HepG2 (cell line): ENCODE measurements around the gene TARM1. TPM values are rescaled to one million over a fixed set of nuclear protein-coding genes. Genes with fewer than 3 reads are reported as not detected.

ENCODE experiments used
- CSRNP2 ChIP-seq: sonication (generic); formaldehyde crosslinking; conservative IDR thresholded peaks from 2 replicates; pipeline ENCODE4 v1.8.0; 2022; ENCODE audit warnings: low read depth, missing genetic modification reagents
- FOXO4 ChIP-seq: sonication (generic); formaldehyde crosslinking; conservative IDR thresholded peaks from 2 replicates; pipeline ENCODE4 v1.8.1; 2023; ENCODE audit warnings: missing genetic modification reagents
- KDM2A ChIP-seq: sonication (generic); formaldehyde crosslinking; IDR thresholded peaks from 2 replicates; pipeline ENCODE4 v1.4.0; 2020; ENCODE audit warnings: low read depth, missing genetic modification reagents, borderline replicate concordance
- MED13 ChIP-seq: sonication (generic); formaldehyde crosslinking; IDR thresholded peaks from 2 replicates; pipeline ENCODE4 v1.5.0; 2020; ENCODE audit warnings: missing genetic modification reagents
- MEF2D ChIP-seq: sonication (generic); formaldehyde crosslinking; IDR thresholded peaks from 2 replicates; pipeline ENCODE4 v1.5.1; 2020; ENCODE audit warnings: mild to moderate bottlenecking, missing genetic modification reagents
- SIN3B ChIP-seq: fragments of 150-350 bp; IDR thresholded peaks from 2 replicates; pipeline ENCODE4 v1.6.1; 2014; ENCODE audit warnings: low read length
- ZKSCAN1 ChIP-seq: fragments of 150-350 bp; IDR thresholded peaks from 2 replicates; pipeline ENCODE4 v1.6.1; 2014; ENCODE audit warnings: low read length
- ZNF552 ChIP-seq: sonication (generic); formaldehyde crosslinking; IDR thresholded peaks from 2 replicates; pipeline ENCODE4 v1.9.0; 2022; ENCODE audit warnings: missing genetic modification reagents, mild to moderate bottlenecking, borderline replicate concordance
- ZNF556 ChIP-seq: sonication (generic); formaldehyde crosslinking; IDR thresholded peaks from 2 replicates; pipeline ENCODE4 v1.4.0; 2020; ENCODE audit warnings: mild to moderate bottlenecking, missing genetic modification reagents, borderline replicate concordance
- ZNF704 ChIP-seq: sonication (generic); formaldehyde crosslinking; IDR thresholded peaks from 2 replicates; pipeline ENCODE4 v1.8.1; 2023; ENCODE audit warnings: mild to moderate bottlenecking, inconsistent platforms, moderate library complexity, missing genetic modification reagents, borderline replicate concordance
- ZNF75D ChIP-seq: sonication (generic); formaldehyde crosslinking; IDR thresholded peaks from 2 replicates; pipeline ENCODE4 v1.8.1; 2023; ENCODE audit warnings: missing genetic modification reagents, mild to moderate bottlenecking, borderline replicate concordance
- ZNF766 ChIP-seq: sonication (generic); formaldehyde crosslinking; IDR thresholded peaks from 2 replicates; pipeline ENCODE4 v1.5.0; 2020; ENCODE audit warnings: missing genetic modification reagents, borderline replicate concordance
- polyA plus RNA-seq, 8 experiments: library from polyadenylated mRNA; depleted of rRNA in 3 of 8; stranded (reverse) in 7 of 8; unstranded in 1 of 8; fragments of >200 nt; fragmentation: Illumina TruSeq in 4 of 8; extraction: Trizol in 4 of 8; gene quantifications; 2 replicates each; pipeline versions ENCODE4 v1.2.1 to v1.2.3, GENCODE V29; 2011 to 2016; ENCODE audit warnings: low read depth in 4 of 8, missing spikeins in 1 of 8, mixed read lengths in 1 of 8; ENCODE audit not compliant: insufficient read depth in 1 of 8
- total RNA-seq, 5 experiments: library from RNA; depleted of rRNA; stranded (reverse); fragments of >200 nt; fragmentation: Illumina TruSeq; extraction: Trizol; gene quantifications; 2 replicates each; pipeline ENCODE4 v1.2.3, GENCODE V29; 2016; ENCODE audit warnings: low read depth in 1 of 5
- TF ChIP-seq, protein P1 (sequence below): sonication (generic); formaldehyde crosslinking; IDR thresholded peaks from 2 replicates; pipeline ENCODE4 v1.8.0; 2022; ENCODE audit warnings: missing genetic modification reagents, mild to moderate bottlenecking, moderate library complexity, borderline replicate concordance
- TF ChIP-seq, protein P2 (sequence below): sonication (generic); formaldehyde crosslinking; IDR thresholded peaks from 2 replicates; pipeline ENCODE4 v1.5.0; 2020; ENCODE audit warnings: missing genetic modification reagents, mild to moderate bottlenecking, borderline replicate concordance
- TF ChIP-seq, protein P3 (sequence below): IDR thresholded peaks from 2 replicates; pipeline ENCODE4 v1.6.1; 2016; ENCODE audit warnings: missing compliant biosample characterization, missing genetic modification reagents, borderline replicate concordance

TARM1 gene
- total and polyA plus RNA-seq, 2 of the 13 experiments (the other 11 are each of a cell fraction or from before 2014, with no cell fraction given), result not detected

DNA sequence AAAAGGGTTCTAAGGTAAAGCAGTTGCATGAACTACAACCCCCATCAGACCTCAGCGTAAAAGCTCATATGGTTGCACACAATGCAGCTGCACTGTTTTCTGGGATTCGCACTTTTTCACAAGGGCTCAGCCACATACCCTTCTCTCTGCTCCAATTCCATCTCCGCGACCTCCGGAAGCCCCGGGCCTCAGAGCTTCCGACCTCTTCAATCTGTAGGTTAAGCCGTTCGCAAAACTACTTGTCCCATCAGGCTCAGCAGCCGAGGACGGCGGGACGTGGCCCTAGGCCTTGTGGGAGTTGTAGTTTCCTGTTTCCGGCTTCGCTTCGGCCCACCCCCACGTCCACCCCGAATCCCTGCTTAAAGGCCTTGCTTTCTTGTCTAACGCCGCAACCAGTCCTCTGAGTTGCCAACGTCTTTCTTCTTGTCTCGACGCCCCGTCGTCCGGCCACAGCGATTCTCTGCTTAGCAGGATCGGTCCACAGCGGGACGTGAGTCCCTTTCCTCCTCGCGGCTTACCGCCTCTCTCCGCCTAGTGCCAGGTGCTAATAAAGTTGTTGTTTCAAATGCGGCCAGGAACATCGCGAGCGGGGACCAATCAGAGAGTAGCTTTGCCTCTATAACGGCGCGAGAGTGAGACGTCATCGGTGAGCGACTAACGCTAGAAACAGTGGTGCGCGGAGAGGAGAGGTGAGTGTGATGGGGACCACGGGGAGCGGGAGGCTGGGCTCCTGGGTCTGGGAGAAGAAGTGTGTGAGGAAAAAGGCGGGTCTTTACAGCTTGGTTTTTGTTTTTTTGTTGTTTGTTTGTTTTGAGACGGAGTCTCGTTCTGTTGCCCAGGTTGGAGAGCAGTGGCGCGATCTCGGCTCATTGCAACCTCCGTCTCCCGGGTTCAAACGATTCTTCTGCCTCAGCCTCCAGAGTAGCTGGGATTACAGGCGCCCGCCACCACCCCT is 34.2 kb upstream of the TARM1 start, which contains the start of the genes PRPF31 and TFPT (continued):
- TF ChIP-seq, protein P1, sequence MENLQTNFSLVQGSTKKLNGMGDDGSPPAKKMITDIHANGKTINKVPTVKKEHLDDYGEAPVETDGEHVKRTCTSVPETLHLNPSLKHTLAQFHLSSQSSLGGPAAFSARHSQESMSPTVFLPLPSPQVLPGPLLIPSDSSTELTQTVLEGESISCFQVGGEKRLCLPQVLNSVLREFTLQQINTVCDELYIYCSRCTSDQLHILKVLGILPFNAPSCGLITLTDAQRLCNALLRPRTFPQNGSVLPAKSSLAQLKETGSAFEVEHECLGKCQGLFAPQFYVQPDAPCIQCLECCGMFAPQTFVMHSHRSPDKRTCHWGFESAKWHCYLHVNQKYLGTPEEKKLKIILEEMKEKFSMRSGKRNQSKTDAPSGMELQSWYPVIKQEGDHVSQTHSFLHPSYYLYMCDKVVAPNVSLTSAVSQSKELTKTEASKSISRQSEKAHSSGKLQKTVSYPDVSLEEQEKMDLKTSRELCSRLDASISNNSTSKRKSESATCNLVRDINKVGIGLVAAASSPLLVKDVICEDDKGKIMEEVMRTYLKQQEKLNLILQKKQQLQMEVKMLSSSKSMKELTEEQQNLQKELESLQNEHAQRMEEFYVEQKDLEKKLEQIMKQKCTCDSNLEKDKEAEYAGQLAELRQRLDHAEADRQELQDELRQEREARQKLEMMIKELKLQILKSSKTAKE, result no peak
- TF ChIP-seq, protein P2, sequence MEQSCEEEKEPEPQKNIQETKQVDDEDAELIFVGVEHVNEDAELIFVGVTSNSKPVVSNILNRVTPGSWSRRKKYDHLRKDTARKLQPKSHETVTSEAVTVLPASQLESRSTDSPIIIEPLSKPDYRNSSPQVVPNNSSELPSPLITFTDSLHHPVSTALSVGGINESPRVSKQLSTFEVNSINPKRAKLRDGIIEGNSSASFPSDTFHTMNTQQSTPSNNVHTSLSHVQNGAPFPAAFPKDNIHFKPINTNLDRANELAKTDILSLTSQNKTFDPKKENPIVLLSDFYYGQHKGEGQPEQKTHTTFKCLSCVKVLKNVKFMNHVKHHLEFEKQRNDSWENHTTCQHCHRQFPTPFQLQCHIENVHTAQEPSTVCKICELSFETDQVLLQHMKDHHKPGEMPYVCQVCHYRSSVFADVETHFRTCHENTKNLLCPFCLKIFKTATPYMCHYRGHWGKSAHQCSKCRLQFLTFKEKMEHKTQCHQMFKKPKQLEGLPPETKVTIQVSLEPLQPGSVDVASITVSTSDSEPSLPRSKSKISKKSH (CRISPR knock-in tag), result peak; percentile 87; the same call in 1 of the 2 replicates
- no peak for TF ChIP-seq ZNF766 (CRISPR knock-in tag)
- no peak for TF ChIP-seq ZNF75D (CRISPR knock-in tag)
- TF ChIP-seq SIN3B, result peak; percentile 99
- no peak for TF ChIP-seq CSRNP2 (CRISPR knock-in tag)
- TF ChIP-seq MEF2D (CRISPR knock-in tag), result peak; percentile 88
- peak; percentile 94 for TF ChIP-seq ZKSCAN1
- TF ChIP-seq FOXO4 (CRISPR knock-in tag), result no peak
- TF ChIP-seq ZNF556 (CRISPR knock-in tag), result peak; percentile 96
- peak; percentile 100 for TF ChIP-seq KDM2A (CRISPR knock-in tag)
- TF ChIP-seq MED13 (CRISPR knock-in tag), result no peak
- TF ChIP-seq ZNF704 (CRISPR knock-in tag), result peak; percentile 65; the same call in 1 of the 2 replicates
- TF ChIP-seq, protein P3, sequence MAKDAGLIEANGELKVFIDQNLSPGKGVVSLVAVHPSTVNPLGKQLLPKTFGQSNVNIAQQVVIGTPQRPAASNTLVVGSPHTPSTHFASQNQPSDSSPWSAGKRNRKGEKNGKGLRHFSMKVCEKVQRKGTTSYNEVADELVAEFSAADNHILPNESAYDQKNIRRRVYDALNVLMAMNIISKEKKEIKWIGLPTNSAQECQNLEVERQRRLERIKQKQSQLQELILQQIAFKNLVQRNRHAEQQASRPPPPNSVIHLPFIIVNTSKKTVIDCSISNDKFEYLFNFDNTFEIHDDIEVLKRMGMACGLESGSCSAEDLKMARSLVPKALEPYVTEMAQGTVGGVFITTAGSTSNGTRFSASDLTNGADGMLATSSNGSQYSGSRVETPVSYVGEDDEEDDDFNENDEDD, result peak; percentile 78
- TF ChIP-seq ZNF552 (CRISPR knock-in tag), result peak; percentile 80; the same call in 1 of the 2 replicates
